Rectal smooth muscle tissue (tissue), 1 donor: ENCODE measurements around the gene ZNF438.
"Not testable (repeated sequence)": the region's sequence is repeated elsewhere in the genome, so short reads cannot be mapped to it uniquely, and the experiment has no call there.

Experiments
- H3K27ac ChIP-seq: one replicate; pipeline ENCODE4 v1.7.0; 2013; ENCODE audit warnings: low read depth, low read length, inconsistent platforms
- H3K27me3 ChIP-seq: one replicate; pipeline ENCODE4 v1.7.0; 2013; ENCODE audit warnings: low read length; ENCODE audit not compliant: control insufficient read depth, insufficient read depth
- H3K36me3 ChIP-seq: one replicate; pipeline ENCODE4 v1.7.0; 2013; ENCODE audit warnings: low read length; ENCODE audit not compliant: control insufficient read depth, insufficient read depth
- H3K4me1 ChIP-seq: one replicate; pipeline ENCODE4 v1.7.0; 2013; ENCODE audit warnings: low read length; ENCODE audit not compliant: control insufficient read depth, insufficient read depth
- H3K4me3 ChIP-seq: one replicate; pipeline ENCODE4 v1.7.0; 2013; ENCODE audit warnings: low read length
- H3K9ac ChIP-seq: one replicate; pipeline ENCODE4 v1.7.0; 2013; ENCODE audit warnings: low read length

ZNF438 gene

GRCh38 chr10:30931094-30931493, 100.6 kb downstream of the ZNF438 start:
- Histone ChIP-seq H3K9ac (no peak overlapping the region), H3K36me3 (peaks cover 2% of the 10 kb centered on the region), H3K4me1 (no peaks in the 10 kb centered on the region), H3K27ac (no peak overlapping the region), H3K27me3 (no peaks in the 10 kb centered on the region), H3K4me3 (no peak overlapping the region)

- Histone ChIP-seq H3K27me3 (no peaks in the 10 kb centered on the region), H3K36me3 (peaks cover 2% of the 10 kb centered on the region), H3K9ac (no peak overlapping the region), H3K4me1 (no peaks in the 10 kb centered on the region), H3K27ac (no peak overlapping the region), H3K4me3 (no peak overlapping the region)
Measured at GRCh38 chr10:30929901-30930520, 101.7 kb downstream of the ZNF438 start.

- not testable (repeated sequence) for H3K36me3 ChIP-seq, H3K27me3 ChIP-seq, H3K4me1 ChIP-seq, H3K9ac ChIP-seq, H3K4me3 ChIP-seq, H3K27ac ChIP-seq
Measured at GRCh38 chr10:30929311-30929729, 102.3 kb downstream of the ZNF438 start.

GRCh38 chr10:30928742-30929141, 102.9 kb downstream of the ZNF438 start:
- Histone ChIP-seq H3K27ac (no peak overlapping the region), H3K27me3 (no peaks in the 10 kb centered on the region), H3K36me3 (peaks cover 2% of the 10 kb centered on the region)

GRCh38 chr10:30918651-30919050, 113.0 kb downstream of the ZNF438 start:
- Histone ChIP-seq H3K27me3 (no peaks in the 10 kb centered on the region), H3K4me1 (no peaks in the 10 kb centered on the region), H3K36me3 (no peaks in the 10 kb centered on the region), H3K9ac (no peak overlapping the region), H3K27ac (no peak overlapping the region), H3K4me3 (no peak overlapping the region)

More at GRCh38 chr10:30928742-30929141, 102.9 kb downstream of the ZNF438 start:
- Histone ChIP-seq H3K4me3 (no peak overlapping the region), H3K4me1 (no peaks in the 10 kb centered on the region), H3K9ac (no peak overlapping the region)

GRCh38 chr10:30917789-30918188, 113.9 kb downstream of the ZNF438 start:
- H3K27ac ChIP-seq, result no peak overlapping the region
- no peak overlapping the region for H3K9ac ChIP-seq
- no peak overlapping the region for H3K4me3 ChIP-seq
- H3K36me3 ChIP-seq, result no peaks in the 10 kb centered on the region
- H3K4me1 ChIP-seq, result no peaks in the 10 kb centered on the region
- H3K27me3 ChIP-seq, result no peaks in the 10 kb centered on the region

GRCh38 chr10:30917067-30917466, 114.6 kb downstream of the ZNF438 start:
- no peak overlapping the region for H3K27ac ChIP-seq
- H3K9ac ChIP-seq, result no peak overlapping the region
- no peaks in the 10 kb centered on the region for H3K4me1 ChIP-seq
- H3K36me3 ChIP-seq, result no peaks in the 10 kb centered on the region
- no peaks in the 10 kb centered on the region for H3K27me3 ChIP-seq
- no peak overlapping the region for H3K4me3 ChIP-seq

- Histone ChIP-seq H3K27ac (no peak overlapping the region), H3K27me3 (no peaks in the 10 kb centered on the region), H3K9ac (no peak overlapping the region)
Measured at GRCh38 chr10:30915146-30915545, 116.5 kb downstream of the ZNF438 start.

GRCh38 chr10:30911303-30911863, 120.3 kb downstream of the ZNF438 start:
- no peak overlapping the region for H3K4me3 ChIP-seq
- H3K4me1 ChIP-seq, result no peaks in the 10 kb centered on the region
- no peaks in the 10 kb centered on the region for H3K27me3 ChIP-seq
- H3K36me3 ChIP-seq, result no peaks in the 10 kb centered on the region
- H3K27ac ChIP-seq, result no peak overlapping the region
- H3K9ac ChIP-seq, result no peak overlapping the region

More at GRCh38 chr10:30915146-30915545, 116.5 kb downstream of the ZNF438 start:
- Histone ChIP-seq H3K4me1 (no peaks in the 10 kb centered on the region), H3K36me3 (no peaks in the 10 kb centered on the region), H3K4me3 (no peak overlapping the region)

GRCh38 chr10:30903397-30904138, 128.1 kb downstream of the ZNF438 start:
- H3K36me3 ChIP-seq, result no peaks in the 10 kb centered on the region
- H3K27ac ChIP-seq, result no peak overlapping the region
- no peak overlapping the region for H3K9ac ChIP-seq
- H3K4me1 ChIP-seq, result no peaks in the 10 kb centered on the region
- no peak overlapping the region for H3K4me3 ChIP-seq
- H3K27me3 ChIP-seq, result no peaks in the 10 kb centered on the region

- no peaks in the 10 kb centered on the region for H3K36me3 ChIP-seq
- no peak overlapping the region for H3K4me3 ChIP-seq
- no peaks in the 10 kb centered on the region for H3K27me3 ChIP-seq
- H3K4me1 ChIP-seq, result no peaks in the 10 kb centered on the region
- no peak overlapping the region for H3K27ac ChIP-seq
- no peak overlapping the region for H3K9ac ChIP-seq
Measured at GRCh38 chr10:30902621-30903396, 128.9 kb downstream of the ZNF438 start.

- H3K9ac ChIP-seq, H3K36me3 ChIP-seq, H3K27ac ChIP-seq, H3K27me3 ChIP-seq, H3K4me1 ChIP-seq, H3K4me3 ChIP-seq: not testable (repeated sequence)
Measured at GRCh38 chr10:30901487-30901886, 130.2 kb downstream of the ZNF438 start.
